Tibial nerve (tissue), 4 donors: ENCODE results near the gene FAM229B. TPM values are rescaled to one million over a fixed set of nuclear protein-coding genes. Genes with fewer than 3 reads are reported as not detected.

Source experiments
- DNase-seq, 2 donors: peaks; one replicate each; pipeline ENCODE4 v3.0.0-alpha.2; 2019; ENCODE audit warnings: low spot score in 2 of 2
- H3K27ac ChIP-seq, 4 donors: fragments of 200-600 bp; sonication (generic) in 3 of 4; one replicate each; pipeline ENCODE4 v1.5.1; 2017 to 2019; ENCODE audit warnings: mild to moderate bottlenecking in 1 of 4
- H3K27me3 ChIP-seq, 2 donors: fragments of 200-600 bp; sonication (generic) in 1 of 2; one replicate each; pipeline versions ENCODE4 v1.5.1 to v1.6.0; 2017 to 2019
- H3K36me3 ChIP-seq, 3 donors: fragments of 200-600 bp; sonication (generic); one replicate each; pipeline ENCODE4 v1.5.1; 2018 to 2019
- H3K4me1 ChIP-seq, 4 donors: fragments of 200-600 bp; sonication (generic) in 3 of 4; one replicate each; pipeline ENCODE4 v1.5.1; 2017 to 2019
- H3K4me3 ChIP-seq, 4 donors: fragments of 200-600 bp; sonication (generic) in 3 of 4; one replicate each; pipeline ENCODE4 v1.5.1; 2017 to 2019; ENCODE audit warnings: mild to moderate bottlenecking in 1 of 4, moderate library complexity in 1 of 4
- H3K9me3 ChIP-seq, 4 donors: fragments of 200-600 bp; sonication (generic) in 3 of 4; one replicate each; pipeline ENCODE4 v1.5.1; 2017 to 2019
- CTCF ChIP-seq, 5 experiments: fragments of 200-600 bp in 3 of 5; fragments of 450-650 bp in 2 of 5; sonication (generic) in 3 of 5; IDR thresholded peaks; one replicate each; pipeline ENCODE4 v1.5.1; 2016 to 2019; ENCODE audit warnings: antibody characterized with exemption in 5 of 5, mild to moderate bottlenecking in 3 of 5, moderate library complexity in 2 of 5
- EP300 ChIP-seq, 2 donors: sonication (generic); formaldehyde crosslinking; IDR thresholded peaks; one replicate each; pipeline ENCODE4 v1.6.1; 2017; ENCODE audit warnings: antibody characterized with exemption in 2 of 2, mild to moderate bottlenecking in 1 of 2
- POLR2A ChIP-seq, 2 donors: fragments of 450-650 bp; IDR thresholded peaks; one replicate each; pipeline ENCODE4 v1.6.1; 2017; ENCODE audit warnings: antibody characterized with exemption in 2 of 2, mild to moderate bottlenecking in 2 of 2, moderate library complexity in 2 of 2
- WGBS, 2 donors: methylation state at CpG; one replicate each; pipeline ENCODE4 v1.1.5; 2018; 5-methylcytosine and 5-hydroxymethylcytosine counted together
- total RNA-seq, 4 donors: library from RNA; depleted of rRNA; stranded (reverse); fragments of >200 nt; gene quantifications; one replicate each; pipeline ENCODE4 v1.1.0, GENCODE V29; 2016

FAM229B gene
- total RNA-seq, 4 donors from 2014 or later, result 18.0 to 32.1 (median 23.9) TPM

DNA sequence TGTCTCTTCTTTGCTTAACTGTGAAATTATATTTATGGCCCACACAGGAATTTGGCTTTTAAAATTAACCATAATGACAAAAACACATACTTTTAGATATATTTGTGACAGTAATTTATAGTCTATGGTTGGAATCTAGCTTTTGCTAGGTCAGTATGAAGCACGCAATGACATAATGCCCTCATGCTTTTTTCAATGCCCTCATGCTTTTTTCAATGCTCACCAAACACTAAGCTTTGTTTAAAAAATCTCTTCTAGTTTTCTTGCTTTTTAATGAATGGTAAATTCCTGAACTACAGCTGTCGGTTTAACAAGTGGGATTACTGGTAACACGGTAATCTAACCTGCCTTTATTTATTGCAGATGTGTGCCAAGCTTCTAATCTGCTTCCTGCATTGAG lies 20.8 kb upstream of the FAM229B start:
- no peak overlapping the region for H3K27ac ChIP-seq
- WGBS, 2 donors, result 35 to 45% methylated on average over 3 of the region's 3 CpGs
- H3K9me3 ChIP-seq, result no peaks in the 10 kb centered on the region
- no peak for DNase-seq
- H3K27me3 ChIP-seq, result no peaks in the 10 kb centered on the region
- H3K4me3 ChIP-seq, result no peak overlapping the region
- no peaks in the 10 kb centered on the region for H3K4me1 ChIP-seq
- H3K36me3 ChIP-seq, result peaks cover 0 to 21% (median 0%) of the 10 kb centered on the region in 3 donors
- TF ChIP-seq CTCF (IDR thresholded peaks at IDR 0.05), result no peak
- no peak for TF ChIP-seq EP300 (IDR thresholded peaks at IDR 0.05)
- TF ChIP-seq POLR2A (IDR thresholded peaks at IDR 0.05), result no peak

DNA sequence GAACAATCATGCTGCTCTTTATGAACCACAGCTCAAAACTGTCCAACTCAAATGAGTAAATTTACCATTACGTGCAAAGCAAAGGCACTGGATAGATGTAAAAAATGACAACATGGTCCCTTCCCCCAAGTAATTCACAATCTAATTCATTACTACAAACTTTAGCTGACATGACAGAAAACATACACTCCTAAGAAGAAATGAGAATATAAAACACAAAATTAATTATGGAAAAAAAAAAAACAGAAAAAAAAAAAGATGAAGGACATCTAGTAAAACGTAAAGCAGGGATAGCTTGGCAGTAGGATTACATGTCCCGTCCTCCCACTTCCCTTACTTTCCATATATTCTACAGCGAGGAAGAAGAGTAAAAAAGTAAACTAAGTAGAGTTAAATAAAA lies 5.8 kb upstream of the FAM229B start:
- H3K4me3 ChIP-seq, result no peak overlapping the region
- TF ChIP-seq CTCF (IDR thresholded peaks at IDR 0.05) (no peak), EP300 (IDR thresholded peaks at IDR 0.05) (no peak), POLR2A (IDR thresholded peaks at IDR 0.05) (no peak)
- peaks cover 0 to 55% (median 0%) of the 10 kb centered on the region in 3 donors for H3K36me3 ChIP-seq
- no peaks in the 10 kb centered on the region for H3K27me3 ChIP-seq
- peaks cover 0 to 14% (median 5%) of the 10 kb centered on the region in 4 donors for H3K4me1 ChIP-seq
- DNase-seq, result no peak
- 87 to 91% methylated on average over 4 of the region's 4 CpGs for WGBS, 2 donors
- no peaks in the 10 kb centered on the region for H3K9me3 ChIP-seq
- no peak overlapping the region for H3K27ac ChIP-seq

DNA sequence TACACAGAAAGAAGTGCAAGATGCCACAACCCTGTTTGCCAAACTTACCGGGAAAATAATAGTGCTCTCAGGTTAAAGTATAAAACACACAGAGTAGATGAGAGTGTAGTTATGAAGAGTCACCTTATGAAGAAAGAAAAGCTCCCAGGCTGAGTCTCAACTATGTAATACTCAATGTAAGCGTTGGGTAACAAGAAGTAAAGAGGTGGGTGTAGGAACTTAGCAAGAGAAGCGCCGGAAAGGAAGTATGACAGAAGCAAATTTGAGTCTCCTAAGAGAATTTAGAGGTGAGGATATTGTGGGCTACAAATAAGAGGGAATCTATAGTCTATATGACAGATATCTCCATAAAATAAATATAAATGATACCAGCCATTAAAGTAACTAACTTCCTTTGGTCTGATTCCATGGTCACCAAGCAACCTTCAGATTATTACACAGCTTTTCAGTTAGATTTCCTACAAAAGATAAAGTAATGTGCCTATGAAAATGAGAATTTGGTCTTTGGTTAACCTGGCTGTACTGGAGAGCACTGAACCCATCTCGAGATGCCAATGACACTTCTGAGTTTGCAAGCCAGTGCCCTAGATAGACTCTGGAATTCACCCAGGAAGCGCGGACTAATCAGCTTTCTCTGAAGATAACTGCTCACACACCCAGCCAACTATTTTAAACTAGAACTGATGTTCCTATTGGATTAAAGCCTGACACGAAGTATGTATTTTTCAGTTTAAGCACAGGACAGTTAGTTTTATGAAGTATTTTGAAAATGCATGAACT lies 1.9 kb upstream of the FAM229B start:
- H3K27me3 ChIP-seq, result no peaks in the 10 kb centered on the region
- DNase-seq, result no peak
- no peaks in the 10 kb centered on the region for H3K9me3 ChIP-seq
- peaks cover 0 to 29% (median 5%) of the 10 kb centered on the region in 4 donors for H3K4me1 ChIP-seq
- WGBS, 2 donors, result 90 to 91% methylated on average over 8 of the region's 8 CpGs
- H3K36me3 ChIP-seq, result peaks cover 0 to 28% (median 0%) of the 10 kb centered on the region in 3 donors
- H3K4me3 ChIP-seq, result no peak overlapping the region
- TF ChIP-seq EP300 (IDR thresholded peaks at IDR 0.05), result no peak
- no peak for TF ChIP-seq CTCF (IDR thresholded peaks at IDR 0.05)
- no peak for TF ChIP-seq POLR2A (IDR thresholded peaks at IDR 0.05)
- no peak overlapping the region for H3K27ac ChIP-seq

DNA sequence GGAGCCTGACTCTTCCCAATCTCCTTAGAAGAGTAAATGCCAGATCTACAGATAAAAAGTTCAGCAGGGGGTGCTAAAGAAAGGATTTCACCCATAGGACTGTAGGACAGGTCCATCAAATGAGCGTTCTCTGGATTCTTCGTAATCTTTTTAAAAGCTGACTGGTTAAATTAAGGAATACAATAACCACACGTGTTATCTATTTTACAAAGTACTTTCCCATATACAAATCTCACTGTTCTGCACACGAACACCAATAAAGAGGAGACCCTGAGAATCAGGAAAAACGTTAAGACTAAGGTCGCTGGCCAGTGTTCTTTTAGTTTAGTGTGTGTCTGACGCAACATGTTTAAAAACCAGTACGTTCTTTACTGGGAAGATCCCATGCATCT lies 651 bp upstream of the FAM229B start:
- Histone ChIP-seq H3K36me3 (peaks cover 0 to 22% (median 0%) of the 10 kb centered on the region in 3 donors), H3K4me3 (peak overlapping the region; percentile 70 to 87 (median 77)), H3K9me3 (no peaks in the 10 kb centered on the region), H3K4me1 (peaks cover 0 to 29% (median 5%) of the 10 kb centered on the region in 4 donors), H3K27me3 (no peaks in the 10 kb centered on the region), H3K27ac (peak overlapping the region; percentile 76 to 90 (median 86))
- TF ChIP-seq CTCF (IDR thresholded peaks at IDR 0.05) (peak in 2 of 5 experiments; percentile 22 to 23), POLR2A (IDR thresholded peaks at IDR 0.05) (no peak), EP300 (IDR thresholded peaks at IDR 0.05) (no peak)
- DNase-seq, result peak in 1 of 2 donors; percentile 16
- 0 to 1% methylated on average over 8 of the region's 8 CpGs for WGBS, 2 donors

DNA sequence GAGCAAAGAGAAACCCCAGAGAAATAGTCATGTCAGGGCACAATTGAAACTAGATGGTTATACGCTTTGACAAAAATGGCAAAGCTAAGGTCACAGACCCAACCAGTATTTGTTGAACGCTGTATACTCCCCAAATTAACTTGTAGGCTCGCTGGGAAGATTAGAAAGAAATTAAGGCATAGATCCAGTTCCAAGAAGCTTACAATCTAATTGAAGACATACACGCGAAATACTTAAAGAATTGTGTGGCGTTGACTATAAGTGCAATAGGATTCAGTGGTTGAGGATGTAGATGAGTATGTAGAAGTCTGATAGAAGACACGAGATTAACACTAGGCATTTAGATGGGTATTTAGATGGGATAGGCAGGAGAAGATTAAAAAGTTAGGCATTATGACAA lies 525 bp downstream of the FAM229B start:
- no peaks in the 10 kb centered on the region for H3K27me3 ChIP-seq
- peaks cover 0 to 17% (median 0%) of the 10 kb centered on the region in 3 donors for H3K36me3 ChIP-seq
- peak overlapping the region; percentile 76 to 90 (median 86) for H3K27ac ChIP-seq
- H3K4me3 ChIP-seq, result peak overlapping the region; percentile 70 to 87 (median 77)
- no peak for DNase-seq
- TF ChIP-seq CTCF (IDR thresholded peaks at IDR 0.05) (no peak), EP300 (IDR thresholded peaks at IDR 0.05) (no peak), POLR2A (IDR thresholded peaks at IDR 0.05) (no peak)
- no peaks in the 10 kb centered on the region for H3K9me3 ChIP-seq
- 13 to 14% methylated on average over 7 of the region's 7 CpGs for WGBS, 2 donors
- peaks cover 0 to 29% (median 5%) of the 10 kb centered on the region in 4 donors for H3K4me1 ChIP-seq
